ENCODE data around the gene STOM.
A peak's percentile ranks its signal among the peaks of the same experiment; 100 is the strongest.

Gene STOM

GRCh38 chr9:121368745-121369144 is 1.3 kb downstream of the STOM start:
- peak in 1 of 2 donors; percentile 55 for DNase-seq

- no peak for DNase-seq
Observed at GRCh38 chr9:121368138-121368522, 1.9 kb downstream of the STOM start.

- no peak for DNase-seq
Observed at GRCh38 chr9:121367306-121368137, 2.5 kb downstream of the STOM start.

- DNase-seq = no peak
Observed at GRCh38 chr9:121366611-121367192, 3.3 kb downstream of the STOM start.

- no peak for DNase-seq
Observed at GRCh38 chr9:121365564-121365963, 4.5 kb downstream of the STOM start.

GRCh38 chr9:121364886-121365285 is 5.2 kb downstream of the STOM start:
- no peak for DNase-seq

- DNase-seq = no peak
Observed at GRCh38 chr9:121364077-121364476, 6.0 kb downstream of the STOM start.

- DNase-seq = no peak
Observed at GRCh38 chr9:121363622-121363961, 6.5 kb downstream of the STOM start.

- DNase-seq = no peak
Observed at GRCh38 chr9:121362813-121363621, 7.0 kb downstream of the STOM start.

GRCh38 chr9:121360601-121361374 is 9.3 kb downstream of the STOM start:
- no peak for DNase-seq

GRCh38 chr9:121359351-121360294 is 10.4 kb downstream of the STOM start:
- no peak for DNase-seq

GRCh38 chr9:121358751-121359150 is 11.3 kb downstream of the STOM start:
- DNase-seq = peak in 1 of 2 donors; percentile 47

- DNase-seq = peak in 1 of 2 donors; percentile 54
Observed at GRCh38 chr9:121357011-121357410, 13.0 kb downstream of the STOM start.

- DNase-seq = no peak
Observed at GRCh38 chr9:121354762-121355161, 15.3 kb downstream of the STOM start.

GRCh38 chr9:121354141-121354540 is 15.9 kb downstream of the STOM start:
- no peak for DNase-seq

- DNase-seq = peak; percentile 56 to 83
Observed at GRCh38 chr9:121353241-121354061, 16.6 kb downstream of the STOM start.

GRCh38 chr9:121350993-121351561 is 19.0 kb downstream of the STOM start:
- DNase-seq = no peak

GRCh38 chr9:121350036-121350435 is 20.0 kb downstream of the STOM start:
- no peak for DNase-seq

- DNase-seq = no peak
Observed at GRCh38 chr9:121349009-121349408, 21.0 kb downstream of the STOM start.

- no peak for DNase-seq
Observed at GRCh38 chr9:121348221-121348620, 21.8 kb downstream of the STOM start.

- no peak for DNase-seq
Observed at GRCh38 chr9:121345070-121345469, 25.0 kb downstream of the STOM start.

Data from CD4-positive, alpha-beta T cell treated with Interferon alpha-2 for 1 hour (primary cell).